ENCODE measurements around the gene NPBWR2. TPM values are rescaled to one million over a fixed set of nuclear protein-coding genes. Genes with fewer than 3 reads are reported as not detected.

NPBWR2 gene
- total RNA-seq, 4 donors from 2014 or later = not detected

- no peaks in the 10 kb centered on the region for H3K9me3 ChIP-seq
- TF ChIP-seq CTCF (IDR thresholded peaks at IDR 0.05) = no peak
- TF ChIP-seq POLR2AphosphoS5 (IDR thresholded peaks at IDR 0.05) = no peak
- no peak for TF ChIP-seq EP300 (IDR thresholded peaks at IDR 0.05; ENCODE audit: low read depth)
- TF ChIP-seq POLR2A (IDR thresholded peaks at IDR 0.05) = no peak
- peaks cover 13 to 48% (median 27%) of the 10 kb centered on the region in 4 donors for H3K4me1 ChIP-seq
- no peaks in the 10 kb centered on the region for H3K36me3 ChIP-seq
- intact Hi-C loops (cut with DNase I; ENCODE audit: low total_unique reads) = no loop called here
- in situ Hi-C loops (cut with MboI; ENCODE audit: low pct_ligation_motif_present in 1 of 4, low pct_unique_long_range_greater_than_20kb in 1 of 4, low sequenced_read_pairs in 3 of 4) = no loop called here
- H3K27ac ChIP-seq = no peak overlapping the region
- 69% methylated on average over 6 of the region's 6 CpGs; no CpG with 5 or more reads in 1 of the 2 donors for WGBS, 2 donors (ENCODE audit: low coverage in 1 of 2)
- peaks cover 69% of the 10 kb centered on the region for H3K27me3 ChIP-seq
- no peak for DNase-seq
- H3K4me3 ChIP-seq = no peak overlapping the region
Measured at GRCh38 chr20:64081624-64081964, 25.8 kb downstream of the NPBWR2 start.

- in situ Hi-C loops (cut with MboI; ENCODE audit: low pct_ligation_motif_present in 1 of 4, low pct_unique_long_range_greater_than_20kb in 1 of 4, low sequenced_read_pairs in 3 of 4) (no loop called here), intact Hi-C loops (cut with DNase I; ENCODE audit: low total_unique reads) (no loop called here)
- TF ChIP-seq EP300 (IDR thresholded peaks at IDR 0.05; ENCODE audit: low read depth) = no peak
- no peak for TF ChIP-seq POLR2A (IDR thresholded peaks at IDR 0.05)
- no peak for TF ChIP-seq POLR2AphosphoS5 (IDR thresholded peaks at IDR 0.05)
- no peak for TF ChIP-seq CTCF (IDR thresholded peaks at IDR 0.05)
- peaks cover 13 to 48% (median 27%) of the 10 kb centered on the region in 4 donors for H3K4me1 ChIP-seq
- WGBS, 2 donors (ENCODE audit: low coverage in 1 of 2) = 63% methylated on average over 9 of the region's 17 CpGs; no CpG with 5 or more reads in 1 of the 2 donors
- peaks cover 66% of the 10 kb centered on the region for H3K27me3 ChIP-seq
- H3K36me3 ChIP-seq = no peaks in the 10 kb centered on the region
- no peak for DNase-seq
- H3K9me3 ChIP-seq = no peaks in the 10 kb centered on the region
- peak overlapping the region in 3 of 4 donors; percentile 71 to 82 (median 75) for H3K27ac ChIP-seq
- no peak overlapping the region for H3K4me3 ChIP-seq
Measured at GRCh38 chr20:64080813-64081623, 26.3 kb downstream of the NPBWR2 start.

- H3K4me3 ChIP-seq = peak within 1 kb of the TSS; percentile 56 to 84 (median 79)
- no peaks in the 10 kb centered on the region for H3K36me3 ChIP-seq
- H3K9me3 ChIP-seq = no peaks in the 10 kb centered on the region
- peak; percentile 9 for TF ChIP-seq EP300 (IDR thresholded peaks at IDR 0.05; ENCODE audit: low read depth)
- no peak for TF ChIP-seq POLR2AphosphoS5 (IDR thresholded peaks at IDR 0.05)
- peak within 1 kb of the TSS; percentile 71 to 82 (median 76) for H3K27ac ChIP-seq
- no peak for DNase-seq
- in situ Hi-C loops (cut with MboI; ENCODE audit: low pct_ligation_motif_present in 1 of 4, low pct_unique_long_range_greater_than_20kb in 1 of 4, low sequenced_read_pairs in 3 of 4) (no loop called here), intact Hi-C loops (cut with DNase I; ENCODE audit: low total_unique reads) (no loop called here)
- 13% methylated on average over 19 of the region's 62 CpGs; no CpG with 5 or more reads in 1 of the 2 donors for WGBS, 2 donors (ENCODE audit: low coverage in 1 of 2)
- H3K27me3 ChIP-seq = peaks cover 58% of the 10 kb centered on the region
- H3K4me1 ChIP-seq = peaks cover 13 to 48% (median 27%) of the 10 kb centered on the region in 4 donors
Measured at GRCh38 chr20:64080013-64080812, 27.2 kb downstream of the NPBWR2 start, which contains the start of gene OPRL1. TSS of gene OPRL1 (plus strand) at chr20:64080082. CDS start at chr20:64092721, 12,639 bp downstream.

DNA sequence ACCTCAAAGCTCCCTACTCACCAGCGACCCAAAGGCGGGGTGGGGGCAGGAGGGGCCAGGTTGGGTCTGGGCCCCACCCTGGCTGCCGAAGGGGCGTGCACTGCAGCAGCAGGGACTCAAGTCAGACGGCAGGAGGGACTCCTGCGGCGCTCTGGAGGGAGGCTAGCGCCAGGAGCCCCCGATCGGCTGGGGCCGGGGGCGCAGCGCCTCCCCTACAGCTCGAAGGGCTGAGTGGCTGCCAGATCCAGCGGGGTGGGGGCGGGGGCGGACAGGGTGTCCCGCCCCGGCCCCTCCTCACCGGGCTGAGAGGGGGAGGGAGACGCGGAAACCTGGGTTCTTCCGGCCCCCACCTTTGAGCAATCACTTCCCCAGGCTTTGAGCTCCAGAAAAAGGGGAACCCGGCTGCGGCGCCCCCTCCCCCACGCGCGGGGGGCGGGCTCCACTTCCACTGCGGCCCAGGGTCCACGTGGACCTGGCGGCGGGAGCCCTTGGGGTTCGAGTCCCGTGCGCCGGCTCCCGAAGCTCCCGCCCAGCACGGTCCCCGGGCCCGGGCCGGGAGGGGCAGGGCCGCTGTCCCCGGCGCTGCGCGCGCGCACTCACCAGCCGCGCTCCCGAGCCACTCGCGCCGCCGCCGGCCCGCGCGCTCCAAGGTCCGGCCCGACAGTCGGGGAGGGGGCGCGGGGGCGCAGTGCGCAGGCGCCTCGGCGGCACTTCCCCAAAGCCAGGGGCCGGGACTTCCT is 27.9 kb downstream of the NPBWR2 start, which contains the start of gene RGS19:
Gene RGS19 (minus strand): TSS at position 246 of the 740 bp plus-strand sequence. CDS start 2,632 bp downstream, outside the sequence.
- 0 to 1% methylated on average over 1 to 38 of the region's 73 CpGs for WGBS, 2 donors (ENCODE audit: low coverage in 1 of 2)
- TF ChIP-seq POLR2AphosphoS5 (IDR thresholded peaks at IDR 0.05) (no peak), EP300 (IDR thresholded peaks at IDR 0.05; ENCODE audit: low read depth) (no peak), CTCF (IDR thresholded peaks at IDR 0.05) (no peak), POLR2A (IDR thresholded peaks at IDR 0.05) (no peak)
- H3K27me3 ChIP-seq = peaks cover 51% of the 10 kb centered on the region
- H3K36me3 ChIP-seq = no peaks in the 10 kb centered on the region
- in situ Hi-C loops (cut with MboI; ENCODE audit: low pct_ligation_motif_present in 1 of 4, low pct_unique_long_range_greater_than_20kb in 1 of 4, low sequenced_read_pairs in 3 of 4) = no loop called here
- H3K4me1 ChIP-seq = peaks cover 13 to 44% (median 27%) of the 10 kb centered on the region in 4 donors
- intact Hi-C loops (cut with DNase I; ENCODE audit: low total_unique reads) = no loop called here
- H3K27ac ChIP-seq = peak within 1 kb of the TSS; percentile 71 to 82 (median 76)
- H3K9me3 ChIP-seq = no peaks in the 10 kb centered on the region
- H3K4me3 ChIP-seq = peak within 1 kb of the TSS; percentile 56 to 84 (median 79)
- peak; percentile 76 for DNase-seq

Data from transverse colon (tissue), 4 donors.